Measurements from ENCODE around the gene SLIT3.

SLIT3 gene

GRCh38 chr5:169281625-169282024 lies 19.3 kb downstream of the SLIT3 start:
- Histone ChIP-seq H3K9ac (no peak overlapping the region), H3K27ac (no peak overlapping the region), H3K27me3 (ENCODE audit: insufficient read depth, low read depth) (no peaks in the 10 kb centered on the region), H4K20me1 (ENCODE audit: insufficient read depth) (no peaks in the 10 kb centered on the region), H3K4me1 (ENCODE audit: low read depth, poor library complexity, severe bottlenecking) (no peaks in the 10 kb centered on the region), H3K4me3 (IDR thresholded peaks at IDR 0.05; ENCODE audit: insufficient read depth, low read depth, low read length) (no peak overlapping the region), H3K4me2 (no peak overlapping the region), H3K36me3 (ENCODE audit: insufficient read depth) (no peaks in the 10 kb centered on the region), H3K79me2 (ENCODE audit: insufficient read depth, low read depth) (no peaks in the 10 kb centered on the region), H2AFZ (ENCODE audit: low read depth) (no peak overlapping the region)
- TF ChIP-seq CTCF (conservative IDR thresholded peaks at IDR 0.05; ENCODE audit: low read depth, low read length), result no peak

GRCh38 chr5:169280696-169281095 lies 20.2 kb downstream of the SLIT3 start:
- no peaks in the 10 kb centered on the region for H4K20me1 ChIP-seq (ENCODE audit: insufficient read depth)
- no peaks in the 10 kb centered on the region for H3K79me2 ChIP-seq (ENCODE audit: insufficient read depth, low read depth)
- H3K27me3 ChIP-seq (ENCODE audit: insufficient read depth, low read depth), result no peaks in the 10 kb centered on the region
- H3K9ac ChIP-seq, result no peak overlapping the region
- no peak overlapping the region for H3K27ac ChIP-seq
- no peak overlapping the region for H3K4me2 ChIP-seq
- no peaks in the 10 kb centered on the region for H3K4me1 ChIP-seq (ENCODE audit: low read depth, poor library complexity, severe bottlenecking)
- no peak for TF ChIP-seq CTCF (conservative IDR thresholded peaks at IDR 0.05; ENCODE audit: low read depth, low read length)
- no peaks in the 10 kb centered on the region for H3K36me3 ChIP-seq (ENCODE audit: insufficient read depth)
- no peak overlapping the region for H3K4me3 ChIP-seq (IDR thresholded peaks at IDR 0.05; ENCODE audit: insufficient read depth, low read depth, low read length)
- no peak overlapping the region for H2AFZ ChIP-seq (ENCODE audit: low read depth)

- Histone ChIP-seq H3K4me3 (IDR thresholded peaks at IDR 0.05; ENCODE audit: insufficient read depth, low read depth, low read length) (no peak overlapping the region), H3K79me2 (ENCODE audit: insufficient read depth, low read depth) (no peaks in the 10 kb centered on the region), H3K36me3 (ENCODE audit: insufficient read depth) (no peaks in the 10 kb centered on the region), H3K4me2 (no peak overlapping the region), H4K20me1 (ENCODE audit: insufficient read depth) (no peaks in the 10 kb centered on the region), H3K9ac (no peak overlapping the region), H2AFZ (ENCODE audit: low read depth) (no peak overlapping the region), H3K27ac (no peak overlapping the region), H3K4me1 (ENCODE audit: low read depth, poor library complexity, severe bottlenecking) (no peaks in the 10 kb centered on the region), H3K27me3 (ENCODE audit: insufficient read depth, low read depth) (no peaks in the 10 kb centered on the region)
- no peak for TF ChIP-seq CTCF (conservative IDR thresholded peaks at IDR 0.05; ENCODE audit: low read depth, low read length)
Observed at GRCh38 chr5:169280286-169280685, 20.7 kb downstream of the SLIT3 start.

GRCh38 chr5:169279125-169279524 lies 21.8 kb downstream of the SLIT3 start:
- Histone ChIP-seq H3K4me2 (no peak overlapping the region), H3K27ac (no peak overlapping the region), H2AFZ (ENCODE audit: low read depth) (no peak overlapping the region), H3K4me3 (IDR thresholded peaks at IDR 0.05; ENCODE audit: insufficient read depth, low read depth, low read length) (no peak overlapping the region), H3K36me3 (ENCODE audit: insufficient read depth) (no peaks in the 10 kb centered on the region), H3K27me3 (ENCODE audit: insufficient read depth, low read depth) (no peaks in the 10 kb centered on the region), H3K79me2 (ENCODE audit: insufficient read depth, low read depth) (no peaks in the 10 kb centered on the region), H3K4me1 (ENCODE audit: low read depth, poor library complexity, severe bottlenecking) (no peaks in the 10 kb centered on the region), H4K20me1 (ENCODE audit: insufficient read depth) (no peaks in the 10 kb centered on the region), H3K9ac (no peak overlapping the region)
- no peak for TF ChIP-seq CTCF (conservative IDR thresholded peaks at IDR 0.05; ENCODE audit: low read depth, low read length)

GRCh38 chr5:169273881-169274280 lies 27.1 kb downstream of the SLIT3 start:
- Histone ChIP-seq H3K4me2 (no peak overlapping the region), H3K27ac (no peak overlapping the region), H3K9ac (no peak overlapping the region), H3K27me3 (ENCODE audit: insufficient read depth, low read depth) (no peaks in the 10 kb centered on the region), H2AFZ (ENCODE audit: low read depth) (no peak overlapping the region), H3K36me3 (ENCODE audit: insufficient read depth) (no peaks in the 10 kb centered on the region), H3K4me3 (IDR thresholded peaks at IDR 0.05; ENCODE audit: insufficient read depth, low read depth, low read length) (no peak overlapping the region), H4K20me1 (ENCODE audit: insufficient read depth) (no peaks in the 10 kb centered on the region), H3K79me2 (ENCODE audit: insufficient read depth, low read depth) (no peaks in the 10 kb centered on the region), H3K4me1 (ENCODE audit: low read depth, poor library complexity, severe bottlenecking) (no peaks in the 10 kb centered on the region)
- no peak for TF ChIP-seq CTCF (conservative IDR thresholded peaks at IDR 0.05; ENCODE audit: low read depth, low read length)
